Esophagus squamous epithelium (tissue), 5 donors: Measurements from ENCODE around the gene ANKRD31. TPM values are rescaled to one million over a fixed set of nuclear protein-coding genes. Genes with fewer than 3 reads are reported as not detected.
"Not testable (repeated sequence)": the region's sequence is repeated elsewhere in the genome, so short reads cannot be mapped to it uniquely, and the experiment has no call there.

Source experiments
- DNase-seq: peaks from one replicate; lab custom pipeline; 2025; lab: John Stamatoyannopoulos, UW
- H3K27ac ChIP-seq, 4 donors: fragments of 200-600 bp; sonication (generic); one replicate each; pipeline ENCODE4 v1.5.1; 2016 to 2019; ENCODE audit warnings: mild to moderate bottlenecking in 1 of 4
- H3K27me3 ChIP-seq, 4 donors: fragments of 200-600 bp; sonication (generic); 1 replicate in 3 of 4; 2 replicates in 1 of 4; pipeline versions ENCODE4 v1.5.1 to v1.6.0; 2017 to 2021; ENCODE audit warnings: antibody characterized with exemption in 1 of 4
- H3K36me3 ChIP-seq, 3 donors: fragments of 200-600 bp; sonication (generic); one replicate each; pipeline ENCODE4 v1.5.1; 2016 to 2019
- H3K4me1 ChIP-seq, 3 donors: fragments of 200-600 bp; sonication (generic); one replicate each; pipeline ENCODE4 v1.5.1; 2017 to 2019
- H3K4me3 ChIP-seq, 4 donors: fragments of 200-600 bp; sonication (generic); 1 replicate in 3 of 4; 2 replicates in 1 of 4; pipeline ENCODE4 v1.5.1; 2016 to 2019; ENCODE audit warnings: mild to moderate bottlenecking in 2 of 4, moderate library complexity in 1 of 4
- H3K9me3 ChIP-seq, 3 donors: fragments of 200-600 bp; sonication (generic); one replicate each; pipeline ENCODE4 v1.5.1; 2016 to 2019
- CTCF ChIP-seq, 6 experiments: fragments of 450-650 bp in 4 of 6; fragments of 200-600 bp in 2 of 6; sonication (generic) in 2 of 6; IDR thresholded peaks; one replicate each; pipeline ENCODE4 v1.5.1; 2016 to 2019; ENCODE audit warnings: antibody characterized with exemption in 6 of 6, mild to moderate bottlenecking in 4 of 6, moderate library complexity in 4 of 6
- POLR2A ChIP-seq, 4 donors: fragments of 450-650 bp; IDR thresholded peaks; one replicate each; pipeline ENCODE4 v1.6.1; 2017; ENCODE audit warnings: antibody characterized with exemption in 4 of 4, mild to moderate bottlenecking in 4 of 4, moderate library complexity in 3 of 4
- WGBS, 2 donors: methylation state at CpG; one replicate each; pipeline ENCODE4 v1.1.5; 2018; 5-methylcytosine and 5-hydroxymethylcytosine counted together
- intact Hi-C: fragments of 100-400 bp; cut with DNase I; formaldehyde crosslinking; loops from one replicate; pipeline ENCODE4 v1.15.0; 2022
- total RNA-seq, 4 donors: library from RNA; depleted of rRNA; stranded (reverse); fragments of >200 nt; gene quantifications; one replicate each; pipeline ENCODE4 v1.1.0, GENCODE V29; 2016
- donor health status: DM: yes; HTN: yes; CAD: no.

ANKRD31 gene
- total RNA-seq, 4 donors from 2014 or later, result 0.19 to 1.1 (median 0.54) TPM

- Histone ChIP-seq H3K4me3 (no peak overlapping the region), H3K9me3 (no peaks in the 10 kb centered on the region), H3K4me1 (no peaks in the 10 kb centered on the region), H3K27ac (no peak overlapping the region), H3K36me3 (no peaks in the 10 kb centered on the region), H3K27me3 (no peaks in the 10 kb centered on the region)
- DNase-seq, result no peak
- 50% methylated on average over 2 of the region's 3 CpGs; no CpG with 5 or more reads in 1 of the 2 donors for WGBS, 2 donors
- intact Hi-C loops, result no loop called here
- TF ChIP-seq CTCF (IDR thresholded peaks at IDR 0.05) (no peak), POLR2A (IDR thresholded peaks at IDR 0.05) (no peak)
Observed at GRCh38 chr5:75091597-75091996, 145.1 kb downstream of the ANKRD31 start.

GRCh38 chr5:75089662-75090061 is 147.0 kb downstream of the ANKRD31 start:
- TF ChIP-seq CTCF (IDR thresholded peaks at IDR 0.05) (no peak), POLR2A (IDR thresholded peaks at IDR 0.05) (no peak)
- 85 to 94% methylated on average over 1 of the region's 1 CpG for WGBS, 2 donors
- no peak for DNase-seq
- H3K27ac ChIP-seq, result no peak overlapping the region
- H3K9me3 ChIP-seq, result no peaks in the 10 kb centered on the region
- no peaks in the 10 kb centered on the region for H3K4me1 ChIP-seq
- no peaks in the 10 kb centered on the region for H3K27me3 ChIP-seq
- intact Hi-C loops, result no loop called here
- H3K36me3 ChIP-seq, result no peaks in the 10 kb centered on the region
- H3K4me3 ChIP-seq, result no peak overlapping the region

- DNase-seq, result no peak
- Histone ChIP-seq H3K4me3 (no peak overlapping the region), H3K27ac (no peak overlapping the region), H3K9me3 (no peaks in the 10 kb centered on the region), H3K36me3 (no peaks in the 10 kb centered on the region), H3K4me1 (no peaks in the 10 kb centered on the region), H3K27me3 (no peaks in the 10 kb centered on the region)
- WGBS, 2 donors, result 70% methylated on average over 1 of the region's 1 CpG; no CpG with 5 or more reads in 1 of the 2 donors
- no peak for TF ChIP-seq CTCF (IDR thresholded peaks at IDR 0.05)
- no peak for TF ChIP-seq POLR2A (IDR thresholded peaks at IDR 0.05)
- intact Hi-C loops, result no loop called here
Observed at GRCh38 chr5:75089137-75089536, 147.5 kb downstream of the ANKRD31 start.

- TF ChIP-seq CTCF (IDR thresholded peaks at IDR 0.05) (no peak), POLR2A (IDR thresholded peaks at IDR 0.05) (no peak)
- no peaks in the 10 kb centered on the region for H3K27me3 ChIP-seq
- DNase-seq, result no peak
- no peak overlapping the region for H3K27ac ChIP-seq
- no peaks in the 10 kb centered on the region for H3K4me1 ChIP-seq
- no peaks in the 10 kb centered on the region for H3K36me3 ChIP-seq
- no peak overlapping the region for H3K4me3 ChIP-seq
- WGBS, 2 donors, result 79 to 92% methylated on average over 3 of the region's 3 CpGs
- no peaks in the 10 kb centered on the region for H3K9me3 ChIP-seq
- intact Hi-C loops, result no loop called here
Observed at GRCh38 chr5:75088648-75089047, 148.0 kb downstream of the ANKRD31 start.

- no peak overlapping the region for H3K4me3 ChIP-seq
- 77 to 89% methylated on average over 2 of the region's 2 CpGs for WGBS, 2 donors
- H3K9me3 ChIP-seq, result no peaks in the 10 kb centered on the region
- no peak for DNase-seq
- intact Hi-C loops, result no loop called here
- TF ChIP-seq CTCF (IDR thresholded peaks at IDR 0.05) (no peak), POLR2A (IDR thresholded peaks at IDR 0.05) (no peak)
- no peaks in the 10 kb centered on the region for H3K36me3 ChIP-seq
- H3K27me3 ChIP-seq, result no peaks in the 10 kb centered on the region
- H3K4me1 ChIP-seq, result no peaks in the 10 kb centered on the region
- no peak overlapping the region for H3K27ac ChIP-seq
Observed at GRCh38 chr5:75081510-75081909, 155.2 kb downstream of the ANKRD31 start.

GRCh38 chr5:75079346-75079745 is 157.3 kb downstream of the ANKRD31 start:
- H3K4me3 ChIP-seq, intact Hi-C loops, H3K9me3 ChIP-seq, H3K27ac ChIP-seq, H3K27me3 ChIP-seq, DNase-seq, H3K4me1 ChIP-seq, H3K36me3 ChIP-seq: not testable (repeated sequence)
- 86 to 91% methylated on average over 3 of the region's 3 CpGs for WGBS, 2 donors
